Measurements from ENCODE around the gene AGPS. TPM values are rescaled to one million over a fixed set of nuclear protein-coding genes. Genes with fewer than 3 reads are reported as not detected.
A peak's percentile ranks its signal among the peaks of the same experiment; 100 is the strongest.

Gene AGPS
- total and polyA plus RNA-seq, 2 donors (not counting 1 experiment from before 2014, with no cell fraction given), result 15.9 to 18.0 TPM

DNA sequence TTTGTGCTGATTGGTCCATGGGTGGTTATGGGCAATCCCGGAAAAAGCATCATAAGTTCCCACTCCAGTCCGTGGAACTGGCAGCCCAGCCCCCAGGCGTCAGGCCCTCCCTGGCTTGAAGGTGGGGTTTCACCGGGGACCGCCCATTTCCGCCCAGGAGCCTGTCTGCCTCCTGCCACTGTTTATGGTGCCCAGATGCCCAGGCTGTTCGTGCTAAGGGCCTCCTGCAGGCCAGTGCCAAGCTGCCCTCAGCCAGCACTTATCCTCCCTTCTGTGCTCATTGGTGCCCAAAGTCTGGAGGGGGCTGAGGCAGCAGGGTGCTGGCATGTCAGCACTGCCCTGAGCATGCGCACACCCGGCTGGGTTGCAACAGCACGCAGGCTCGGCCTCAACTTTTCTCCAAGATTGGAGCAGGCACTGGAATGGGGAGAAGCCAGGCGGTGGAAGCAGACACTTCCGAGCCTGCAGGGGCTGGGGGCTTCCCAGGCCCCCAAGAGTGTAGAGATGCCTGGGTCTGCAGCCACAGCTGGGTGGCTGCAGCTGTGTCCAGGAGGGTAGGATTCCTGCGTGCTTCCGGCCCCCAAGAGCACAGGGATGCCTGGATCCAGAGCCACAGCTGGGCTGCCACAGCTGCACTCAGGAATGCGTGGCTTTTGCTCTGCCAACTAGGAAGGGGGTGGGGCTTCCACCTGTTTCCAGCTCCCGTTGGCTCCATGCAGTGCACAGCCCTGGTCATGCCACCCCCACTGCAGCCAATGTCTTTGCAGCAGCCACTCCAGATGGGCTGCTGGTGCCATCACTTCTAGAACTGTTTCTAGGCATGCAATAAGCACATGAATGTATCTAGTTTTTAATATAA, 74.0 kb downstream of the AGPS start:
- Histone ChIP-seq H3K4me1 (ENCODE audit: control insufficient read depth, extremely low read depth, insufficient read depth, low read length) (no peaks in the 10 kb centered on the region), H4K20me1 (ENCODE audit: control insufficient read depth, extremely low read depth, insufficient read depth, low read length) (no peaks in the 10 kb centered on the region), H2AFZ (ENCODE audit: low read length) (no peak overlapping the region), H3K27me3 (ENCODE audit: control insufficient read depth, insufficient read depth, low read length) (no peaks in the 10 kb centered on the region), H3K36me3 (ENCODE audit: control insufficient read depth, insufficient read depth, low read length) (no peaks in the 10 kb centered on the region), H3K79me2 (ENCODE audit: control insufficient read depth, insufficient read depth, low read length) (no peaks in the 10 kb centered on the region), H3K9ac (ENCODE audit: insufficient read depth, low read length) (no peak overlapping the region), H3K4me3 (replicated peaks in 1 of 4; ENCODE audit: control extremely low read depth in 1 of 4, insufficient read depth in 1 of 4, low read depth in 3 of 4, low read length in 4 of 4) (no peak overlapping the region), H3K9me3 (ENCODE audit: control insufficient read depth, insufficient read depth, low read depth, low read length) (no peaks in the 10 kb centered on the region), H3K27ac (ENCODE audit: insufficient read depth, low read length) (no peak overlapping the region), H3K4me2 (ENCODE audit: extremely low read depth, insufficient read depth, low read length) (no peak overlapping the region)
- peak in 1 of 2 donors; percentile 39 for DNase-seq (ENCODE audit: low read depth in 2 of 2)
- TF ChIP-seq, protein P1, sequence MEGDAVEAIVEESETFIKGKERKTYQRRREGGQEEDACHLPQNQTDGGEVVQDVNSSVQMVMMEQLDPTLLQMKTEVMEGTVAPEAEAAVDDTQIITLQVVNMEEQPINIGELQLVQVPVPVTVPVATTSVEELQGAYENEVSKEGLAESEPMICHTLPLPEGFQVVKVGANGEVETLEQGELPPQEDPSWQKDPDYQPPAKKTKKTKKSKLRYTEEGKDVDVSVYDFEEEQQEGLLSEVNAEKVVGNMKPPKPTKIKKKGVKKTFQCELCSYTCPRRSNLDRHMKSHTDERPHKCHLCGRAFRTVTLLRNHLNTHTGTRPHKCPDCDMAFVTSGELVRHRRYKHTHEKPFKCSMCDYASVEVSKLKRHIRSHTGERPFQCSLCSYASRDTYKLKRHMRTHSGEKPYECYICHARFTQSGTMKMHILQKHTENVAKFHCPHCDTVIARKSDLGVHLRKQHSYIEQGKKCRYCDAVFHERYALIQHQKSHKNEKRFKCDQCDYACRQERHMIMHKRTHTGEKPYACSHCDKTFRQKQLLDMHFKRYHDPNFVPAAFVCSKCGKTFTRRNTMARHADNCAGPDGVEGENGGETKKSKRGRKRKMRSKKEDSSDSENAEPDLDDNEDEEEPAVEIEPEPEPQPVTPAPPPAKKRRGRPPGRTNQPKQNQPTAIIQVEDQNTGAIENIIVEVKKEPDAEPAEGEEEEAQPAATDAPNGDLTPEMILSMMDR (conservative IDR thresholded peaks at IDR 0.05 in 1 of 2, IDR thresholded peaks at IDR 0.05 in 1 of 2; ENCODE audit: low read depth in 1 of 2, low read length in 2 of 2), result no peak
- TF ChIP-seq EZH2 (IDR thresholded peaks at IDR 0.05; ENCODE audit: low read length, missing control alignments), result no peak

DNA sequence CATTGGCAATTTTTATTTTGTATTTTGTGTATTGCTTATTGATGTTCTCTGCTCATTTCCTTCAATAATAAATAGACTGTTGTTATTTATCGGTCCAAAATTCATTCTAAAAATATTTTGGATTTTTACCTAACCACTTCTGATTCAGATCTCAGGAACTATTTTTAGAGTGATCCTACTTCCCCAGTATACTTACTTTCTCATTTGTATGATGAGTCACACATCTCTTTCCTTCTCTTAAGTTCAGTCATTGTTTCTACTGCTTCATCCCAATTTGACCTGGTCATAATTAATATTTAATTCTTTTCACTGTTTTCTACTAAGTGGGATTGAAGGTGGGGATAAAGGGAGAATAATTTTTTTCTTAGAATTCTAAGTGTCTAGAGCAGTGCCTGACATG, 75.1 kb downstream of the AGPS start:
- Histone ChIP-seq H3K27ac (ENCODE audit: insufficient read depth, low read length) (no peak overlapping the region), H3K4me3 (replicated peaks in 1 of 4; ENCODE audit: control extremely low read depth in 1 of 4, insufficient read depth in 1 of 4, low read depth in 3 of 4, low read length in 4 of 4) (no peak overlapping the region), H3K79me2 (ENCODE audit: control insufficient read depth, insufficient read depth, low read length) (no peaks in the 10 kb centered on the region), H3K4me2 (ENCODE audit: extremely low read depth, insufficient read depth, low read length) (no peak overlapping the region), H3K9me3 (ENCODE audit: control insufficient read depth, insufficient read depth, low read depth, low read length) (no peaks in the 10 kb centered on the region), H3K36me3 (ENCODE audit: control insufficient read depth, insufficient read depth, low read length) (no peaks in the 10 kb centered on the region), H4K20me1 (ENCODE audit: control insufficient read depth, extremely low read depth, insufficient read depth, low read length) (no peaks in the 10 kb centered on the region), H3K4me1 (ENCODE audit: control insufficient read depth, extremely low read depth, insufficient read depth, low read length) (no peaks in the 10 kb centered on the region), H2AFZ (ENCODE audit: low read length) (no peak overlapping the region), H3K9ac (ENCODE audit: insufficient read depth, low read length) (no peak overlapping the region), H3K27me3 (ENCODE audit: control insufficient read depth, insufficient read depth, low read length) (no peaks in the 10 kb centered on the region)
- peak; percentile 44 to 84 for DNase-seq (ENCODE audit: low read depth in 2 of 2)
- TF ChIP-seq, protein P1 (conservative IDR thresholded peaks at IDR 0.05 in 1 of 2, IDR thresholded peaks at IDR 0.05 in 1 of 2; ENCODE audit: low read depth in 1 of 2, low read length in 2 of 2), result no peak
- no peak for TF ChIP-seq EZH2 (IDR thresholded peaks at IDR 0.05; ENCODE audit: low read length, missing control alignments)

DNA sequence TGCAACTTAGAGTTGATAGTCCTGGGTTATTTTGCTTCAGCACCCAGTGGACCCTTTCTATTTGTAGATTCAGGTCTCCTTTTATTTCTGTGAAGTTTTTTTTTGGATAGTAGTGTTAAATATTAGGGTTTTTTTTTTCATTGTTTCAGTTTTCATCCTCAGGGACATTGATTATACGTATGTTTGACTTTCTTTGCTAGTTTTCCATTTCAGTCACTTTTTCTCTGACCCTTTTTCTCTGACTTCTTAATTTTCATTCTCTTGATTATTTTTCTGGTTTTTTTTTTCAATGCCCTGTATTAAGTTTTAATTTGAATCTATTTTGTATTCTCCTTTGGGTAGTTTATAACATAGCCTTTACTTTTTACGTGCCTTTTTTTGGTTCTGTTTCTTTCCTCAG, 79.4 kb downstream of the AGPS start:
- Histone ChIP-seq H3K4me2 (ENCODE audit: extremely low read depth, insufficient read depth, low read length) (no peak overlapping the region), H3K27ac (ENCODE audit: insufficient read depth, low read length) (no peak overlapping the region), H3K9me3 (ENCODE audit: control insufficient read depth, insufficient read depth, low read depth, low read length) (no peaks in the 10 kb centered on the region), H3K4me3 (replicated peaks in 1 of 4; ENCODE audit: control extremely low read depth in 1 of 4, insufficient read depth in 1 of 4, low read depth in 3 of 4, low read length in 4 of 4) (no peak overlapping the region), H3K9ac (ENCODE audit: insufficient read depth, low read length) (no peak overlapping the region), H3K27me3 (ENCODE audit: control insufficient read depth, insufficient read depth, low read length) (no peaks in the 10 kb centered on the region), H4K20me1 (ENCODE audit: control insufficient read depth, extremely low read depth, insufficient read depth, low read length) (no peaks in the 10 kb centered on the region), H2AFZ (ENCODE audit: low read length) (no peak overlapping the region), H3K4me1 (ENCODE audit: control insufficient read depth, extremely low read depth, insufficient read depth, low read length) (no peaks in the 10 kb centered on the region), H3K36me3 (ENCODE audit: control insufficient read depth, insufficient read depth, low read length) (no peaks in the 10 kb centered on the region), H3K79me2 (ENCODE audit: control insufficient read depth, insufficient read depth, low read length) (no peaks in the 10 kb centered on the region)
- no peak for DNase-seq (ENCODE audit: low read depth in 2 of 2)
- TF ChIP-seq, protein P1 (conservative IDR thresholded peaks at IDR 0.05 in 1 of 2, IDR thresholded peaks at IDR 0.05 in 1 of 2; ENCODE audit: low read depth in 1 of 2, low read length in 2 of 2), result no peak
- no peak for TF ChIP-seq EZH2 (IDR thresholded peaks at IDR 0.05; ENCODE audit: low read length, missing control alignments)
